ENCODE measurements around the gene GALM.
"Not testable (repeated sequence)": the region's sequence is repeated elsewhere in the genome, so short reads cannot be mapped to it uniquely, and the experiment has no call there.

The GALM gene

DNA sequence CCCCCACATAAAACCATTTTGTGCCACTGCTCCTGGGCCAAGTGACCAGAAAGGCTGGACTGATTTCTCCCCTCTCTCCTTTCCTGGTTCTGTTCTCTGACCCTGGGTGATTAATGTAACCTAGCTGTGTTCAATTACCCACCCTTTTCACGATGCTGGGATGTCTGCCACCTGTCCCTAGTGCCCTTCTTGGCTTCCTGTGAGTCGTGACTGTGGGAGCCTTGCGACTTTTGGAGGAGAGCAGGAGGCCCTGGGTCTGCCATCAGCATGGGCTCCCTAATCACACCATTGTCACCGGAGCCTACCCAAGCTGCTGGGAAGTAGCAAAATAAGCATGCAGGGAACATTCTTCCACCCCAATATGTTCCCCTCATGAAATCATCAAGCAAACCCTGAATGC is 47.0 kb downstream of the GALM start:
- TF ChIP-seq, protein P1, sequence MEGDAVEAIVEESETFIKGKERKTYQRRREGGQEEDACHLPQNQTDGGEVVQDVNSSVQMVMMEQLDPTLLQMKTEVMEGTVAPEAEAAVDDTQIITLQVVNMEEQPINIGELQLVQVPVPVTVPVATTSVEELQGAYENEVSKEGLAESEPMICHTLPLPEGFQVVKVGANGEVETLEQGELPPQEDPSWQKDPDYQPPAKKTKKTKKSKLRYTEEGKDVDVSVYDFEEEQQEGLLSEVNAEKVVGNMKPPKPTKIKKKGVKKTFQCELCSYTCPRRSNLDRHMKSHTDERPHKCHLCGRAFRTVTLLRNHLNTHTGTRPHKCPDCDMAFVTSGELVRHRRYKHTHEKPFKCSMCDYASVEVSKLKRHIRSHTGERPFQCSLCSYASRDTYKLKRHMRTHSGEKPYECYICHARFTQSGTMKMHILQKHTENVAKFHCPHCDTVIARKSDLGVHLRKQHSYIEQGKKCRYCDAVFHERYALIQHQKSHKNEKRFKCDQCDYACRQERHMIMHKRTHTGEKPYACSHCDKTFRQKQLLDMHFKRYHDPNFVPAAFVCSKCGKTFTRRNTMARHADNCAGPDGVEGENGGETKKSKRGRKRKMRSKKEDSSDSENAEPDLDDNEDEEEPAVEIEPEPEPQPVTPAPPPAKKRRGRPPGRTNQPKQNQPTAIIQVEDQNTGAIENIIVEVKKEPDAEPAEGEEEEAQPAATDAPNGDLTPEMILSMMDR (IDR thresholded peaks at IDR 0.05; ENCODE audit: borderline replicate concordance, insufficient read depth, low read depth, low read length) = no peak
- no peak overlapping the region for H3K4me3 ChIP-seq (ENCODE audit: low read depth, low read length)

DNA sequence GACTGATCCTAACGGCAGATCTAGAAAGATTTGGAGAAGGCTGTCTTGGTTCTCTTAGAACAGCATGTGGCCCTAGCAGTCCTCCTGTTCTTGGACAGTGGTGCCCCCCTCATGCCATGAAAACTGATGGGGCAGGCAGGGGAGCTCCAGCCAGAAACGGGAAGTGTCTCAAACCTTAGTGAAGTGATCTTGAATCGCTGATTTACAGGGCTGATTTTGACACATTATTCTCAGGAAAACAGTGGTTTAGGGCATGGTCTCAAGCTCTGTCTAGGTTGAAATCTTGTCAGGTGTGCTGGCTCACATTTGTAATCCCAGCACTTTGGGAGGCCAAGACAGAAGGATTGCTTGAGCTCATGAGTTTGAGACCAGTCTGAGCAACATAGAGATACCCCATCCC is 47.4 kb downstream of the GALM start:
- H3K4me3 ChIP-seq (ENCODE audit: low read depth, low read length) = no peak overlapping the region
- TF ChIP-seq, protein P1 (IDR thresholded peaks at IDR 0.05; ENCODE audit: borderline replicate concordance, insufficient read depth, low read depth, low read length) = no peak

DNA sequence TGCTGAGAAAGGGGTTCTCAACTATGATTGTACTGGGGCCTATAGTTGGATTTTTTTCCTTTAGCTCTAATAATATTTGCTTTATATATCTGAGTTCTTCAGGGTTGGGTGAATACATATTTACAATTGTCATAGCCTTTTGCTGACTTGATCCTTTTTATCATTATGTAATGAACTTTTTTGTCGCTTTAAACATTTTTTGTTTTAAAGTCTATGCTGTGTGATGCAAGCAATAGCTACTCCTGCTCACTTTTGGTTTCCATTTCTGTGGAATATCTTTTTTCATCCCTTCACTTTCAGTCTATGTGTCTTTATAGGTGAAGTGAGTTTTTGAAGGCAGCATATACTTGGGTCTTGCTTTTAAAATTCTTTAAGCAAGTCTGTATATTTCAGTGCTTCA is 49.0 kb downstream of the GALM start:
- not testable (repeated sequence) for H3K4me3 ChIP-seq (ENCODE audit: low read depth, low read length)

DNA sequence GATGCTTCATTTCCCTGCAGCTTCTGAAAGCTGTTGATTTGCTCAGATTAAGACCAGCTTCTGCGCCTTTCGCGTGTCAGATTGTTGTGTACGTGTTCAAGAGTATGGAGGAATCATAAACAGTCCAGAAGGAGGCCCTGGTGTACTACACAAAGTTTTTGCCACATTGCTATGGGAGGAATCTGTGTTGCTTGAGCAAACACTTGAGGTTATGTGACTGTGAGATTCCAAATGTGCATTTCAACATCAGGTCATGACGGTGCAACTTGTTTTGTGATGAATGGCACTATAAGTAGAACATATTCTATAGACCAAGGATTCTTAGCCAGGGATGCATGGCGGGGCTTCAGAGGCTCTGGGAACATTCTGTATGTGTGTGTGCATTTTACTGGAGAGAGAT is 50.3 kb downstream of the GALM start:
- H3K4me3 ChIP-seq (ENCODE audit: low read depth, low read length) = no peak overlapping the region
- TF ChIP-seq, protein P1 (IDR thresholded peaks at IDR 0.05; ENCODE audit: borderline replicate concordance, insufficient read depth, low read depth, low read length) = no peak

DNA sequence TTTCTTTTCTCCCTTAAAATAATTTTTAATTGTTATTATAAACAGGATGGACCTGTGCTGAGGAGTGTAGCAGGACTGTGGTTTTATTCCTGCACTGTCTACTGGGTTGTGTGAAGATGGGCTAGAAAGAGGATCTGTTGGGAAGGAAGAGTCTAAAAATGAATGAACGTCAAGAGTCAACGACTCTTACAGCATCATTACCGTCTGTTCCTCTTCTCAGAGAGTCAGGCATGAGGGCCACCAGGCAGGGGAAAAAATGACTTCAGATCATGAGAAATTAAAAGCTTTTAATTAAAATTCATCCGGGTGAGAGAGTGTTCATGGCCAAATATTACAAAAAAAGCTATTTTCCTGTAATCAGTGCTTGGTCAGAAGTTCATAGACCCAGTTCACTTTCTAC is 52.7 kb downstream of the GALM start:
- H3K4me3 ChIP-seq (ENCODE audit: low read depth, low read length) = no peak overlapping the region
- TF ChIP-seq, protein P1 (IDR thresholded peaks at IDR 0.05; ENCODE audit: borderline replicate concordance, insufficient read depth, low read depth, low read length) = no peak

DNA sequence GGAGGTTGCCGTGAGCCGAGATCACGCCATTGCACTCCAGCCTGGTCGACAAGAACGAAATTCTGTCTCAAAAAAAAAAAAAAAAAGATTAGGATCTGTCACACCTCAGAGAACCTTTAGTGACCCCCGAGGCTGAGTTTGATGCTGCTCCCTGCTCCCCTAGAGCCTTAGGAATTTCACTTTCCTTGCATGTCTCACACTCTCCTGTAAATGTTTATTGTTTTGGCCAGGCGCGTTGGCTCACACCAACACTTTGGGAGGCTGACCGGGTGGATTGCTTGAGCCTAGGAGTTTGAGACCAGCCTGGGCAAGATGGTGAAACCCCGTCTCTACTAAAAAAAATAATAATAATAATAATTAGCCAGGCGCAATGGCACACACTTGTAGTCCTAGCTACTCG is 53.8 kb downstream of the GALM start:
- TF ChIP-seq, protein P1 (IDR thresholded peaks at IDR 0.05; ENCODE audit: borderline replicate concordance, insufficient read depth, low read depth, low read length) = no peak

DNA sequence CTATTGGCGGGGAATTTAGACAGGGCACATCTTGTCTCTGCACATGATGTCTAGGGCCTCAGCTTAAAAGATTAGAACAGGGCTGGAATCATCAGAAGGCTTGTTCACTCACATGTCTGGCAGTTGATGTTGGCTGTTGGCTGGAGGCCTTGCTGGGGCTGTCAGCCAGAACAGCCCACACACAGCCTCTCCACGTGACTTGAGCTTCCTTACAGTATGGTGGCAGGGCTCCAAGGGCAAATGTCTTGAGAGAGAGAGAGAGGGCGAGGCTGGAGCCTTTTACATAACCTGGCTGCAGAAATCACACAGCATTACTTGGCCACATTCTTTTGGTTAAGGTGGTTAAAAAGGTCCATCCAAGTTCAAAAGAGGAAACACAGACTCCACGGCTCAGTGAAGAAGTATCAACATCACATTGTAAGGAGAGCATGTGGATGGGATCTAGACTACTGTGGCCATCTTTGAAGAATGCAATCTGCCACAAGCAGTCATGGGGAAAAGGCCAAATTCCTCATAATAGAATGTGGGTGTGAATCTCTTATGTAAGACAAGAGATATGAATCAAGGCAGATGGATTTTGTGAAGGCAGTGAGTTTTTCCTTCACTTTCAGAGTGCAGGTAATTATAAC is 54.8 kb downstream of the GALM start:
- TF ChIP-seq, protein P1 (IDR thresholded peaks at IDR 0.05; ENCODE audit: borderline replicate concordance, insufficient read depth, low read depth, low read length) = no peak
- no peak overlapping the region for H3K4me3 ChIP-seq (ENCODE audit: low read depth, low read length)

More for the DNA sequence above, 53.8 kb downstream of the GALM start:
- no peak overlapping the region for H3K4me3 ChIP-seq (ENCODE audit: low read depth, low read length)

All from GM12875 (cell line).